ENCODE data around the gene ZCCHC18.

ZCCHC18 gene

DNA sequence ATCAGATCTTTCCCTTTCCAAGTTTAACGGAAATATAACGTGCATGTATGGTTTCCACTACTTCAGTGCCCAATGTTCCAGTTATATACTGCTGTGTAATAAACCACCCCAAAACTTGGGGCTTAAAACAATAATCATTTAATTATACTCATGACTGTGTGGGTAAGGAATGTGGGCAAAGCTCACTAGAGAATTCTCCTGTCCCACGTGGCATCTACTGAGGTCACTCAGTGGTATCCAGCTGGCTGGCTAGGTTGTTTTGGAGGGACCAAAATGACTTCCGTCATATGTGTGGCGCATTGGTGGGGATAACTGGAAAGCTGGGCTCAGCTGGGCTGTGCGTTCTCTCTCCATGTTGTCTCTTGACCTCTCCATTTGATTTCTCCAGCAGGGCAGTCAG lies 18.5 kb downstream of the ZCCHC18 start:
- no peak for DNase-seq (ENCODE audit: low read depth in 2 of 2)

DNA sequence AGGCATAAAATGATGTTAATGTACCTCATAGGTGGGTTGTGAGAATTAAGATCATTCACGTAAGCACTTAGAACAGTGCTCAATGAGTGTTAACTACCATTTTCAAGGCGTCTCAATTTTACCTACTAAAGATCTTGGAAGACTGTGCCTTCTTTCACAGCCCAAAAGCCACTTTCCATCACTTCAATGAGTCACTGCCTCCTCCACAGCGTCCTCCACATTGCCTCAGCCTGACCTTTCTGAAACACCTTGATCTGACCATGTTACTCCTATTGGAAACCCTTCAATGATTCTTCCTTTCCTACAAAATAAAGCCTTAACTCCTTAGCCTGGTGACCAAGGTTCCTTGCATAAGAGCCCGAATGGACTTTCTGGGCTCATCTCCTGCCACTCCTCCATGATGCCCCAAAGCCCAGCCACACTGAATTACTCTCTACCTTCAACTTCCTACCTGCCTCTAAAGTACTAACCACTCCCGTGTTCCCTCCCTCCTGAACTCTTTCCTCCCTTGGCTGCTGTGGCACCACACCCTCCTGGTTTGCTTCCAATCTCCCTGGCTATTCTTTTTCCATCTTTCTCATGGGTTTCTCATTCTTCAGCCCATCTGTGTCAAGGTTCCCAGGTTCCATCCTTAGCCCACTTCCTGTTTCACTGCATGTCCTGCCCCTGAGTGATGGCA lies 22.4 kb downstream of the ZCCHC18 start:
- DNase-seq (ENCODE audit: low read depth in 2 of 2), result no peak

DNA sequence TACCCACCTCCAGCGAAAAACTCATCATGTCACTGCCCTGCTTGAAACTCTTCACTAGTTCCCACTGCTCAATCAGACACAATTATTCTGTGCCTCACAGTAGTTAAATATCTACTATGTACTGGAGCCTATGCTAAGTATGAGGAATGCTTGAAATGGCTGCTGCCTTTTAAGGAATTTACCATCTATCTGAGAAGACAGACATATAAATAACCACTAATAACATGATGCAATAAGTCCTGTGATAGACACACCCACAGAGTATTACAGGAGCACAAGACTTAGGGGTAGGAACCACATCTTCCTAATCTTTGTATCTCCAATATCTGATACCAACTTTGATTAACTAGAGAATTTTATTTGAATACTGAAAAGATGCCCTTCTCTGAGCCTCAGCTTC lies 23.4 kb downstream of the ZCCHC18 start:
- DNase-seq (ENCODE audit: low read depth in 2 of 2), result no peak

DNA sequence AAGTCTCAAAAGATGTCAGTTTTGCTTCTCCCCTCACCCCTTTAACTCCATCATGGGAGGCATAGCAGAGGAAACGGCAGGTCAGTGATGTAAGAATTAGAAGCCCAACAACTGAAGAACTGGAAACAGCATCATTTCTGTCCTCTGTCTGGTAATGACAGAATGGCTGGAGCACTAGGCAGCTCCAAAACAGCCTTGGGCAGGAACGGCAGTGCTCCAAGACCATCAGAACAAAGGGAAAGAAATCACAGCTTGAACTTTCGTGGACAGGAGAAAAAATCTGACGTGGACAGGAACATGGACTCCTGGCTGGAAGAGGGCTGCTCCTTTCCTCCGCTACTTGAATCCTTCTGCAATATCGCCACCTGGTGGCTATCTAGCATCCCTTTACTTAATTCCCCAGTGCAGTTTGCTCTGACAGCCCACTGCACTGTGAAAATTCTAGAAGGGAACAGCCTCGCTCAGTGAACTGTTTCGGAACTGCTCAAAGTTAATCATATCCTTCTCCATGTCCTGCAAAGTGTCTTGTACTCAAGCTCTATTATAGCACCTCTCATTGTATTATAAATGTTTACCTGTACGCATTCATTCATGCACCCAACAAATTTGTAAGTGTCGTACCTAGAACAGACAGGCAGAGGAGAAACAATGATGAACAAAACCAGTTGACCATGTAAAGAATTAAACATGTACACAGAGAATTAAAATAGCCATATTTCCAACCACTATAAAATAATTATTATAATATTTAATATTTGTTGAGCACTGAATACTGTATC lies 24.1 kb downstream of the ZCCHC18 start:
- no peak for DNase-seq (ENCODE audit: low read depth in 2 of 2)

DNA sequence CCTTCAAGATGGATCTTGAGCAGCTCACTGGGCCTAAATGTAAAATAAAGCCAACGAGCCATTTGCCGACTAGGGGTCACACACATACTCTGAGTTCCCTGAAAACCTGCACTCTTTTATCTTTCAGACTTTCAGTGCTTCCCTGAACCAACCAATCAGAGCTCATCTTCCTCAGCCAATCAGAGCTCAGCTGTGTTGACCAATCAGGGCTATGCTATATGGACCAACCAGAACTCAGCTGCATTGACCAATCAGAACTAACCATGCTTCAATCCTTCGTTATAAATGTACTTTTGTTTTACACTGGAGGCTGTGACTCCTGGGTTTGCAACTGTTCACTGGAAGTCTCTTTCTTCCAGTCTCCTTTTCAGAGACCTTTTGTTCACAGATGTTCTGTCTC lies 25.2 kb downstream of the ZCCHC18 start:
- no peak for DNase-seq (ENCODE audit: low read depth in 2 of 2)

DNA sequence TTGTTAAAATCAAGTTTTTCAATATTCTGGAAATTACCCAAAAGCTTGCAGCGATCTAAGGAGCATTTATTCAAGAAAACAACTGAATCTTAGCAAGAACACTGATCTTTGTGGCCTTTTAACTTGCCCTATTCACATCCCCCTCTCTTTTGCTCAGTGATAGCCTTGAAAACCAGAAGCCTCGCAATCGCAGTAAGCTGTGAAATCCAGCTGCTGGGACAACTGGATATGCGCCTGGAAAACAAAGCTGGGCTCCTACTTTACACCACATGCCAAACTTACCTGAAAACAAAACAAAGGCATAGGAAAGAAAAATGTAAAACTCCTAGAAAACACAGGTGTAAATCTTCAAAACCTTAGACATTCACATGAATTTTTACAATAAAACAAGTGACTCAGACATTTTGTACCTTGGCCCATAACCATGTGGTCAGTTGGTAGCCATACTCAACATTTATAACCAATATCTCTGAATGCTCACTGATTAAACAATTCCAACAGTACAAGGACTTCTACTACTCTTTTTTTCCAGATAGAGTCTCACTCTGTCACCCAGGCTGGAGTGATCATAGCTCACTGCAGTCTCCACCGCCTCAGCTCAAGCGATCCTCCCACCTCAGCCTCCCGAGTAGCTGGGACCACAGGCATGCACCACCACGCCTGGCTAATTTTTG lies 28.9 kb downstream of the ZCCHC18 start:
- DNase-seq (ENCODE audit: low read depth in 2 of 2), result no peak

DNA sequence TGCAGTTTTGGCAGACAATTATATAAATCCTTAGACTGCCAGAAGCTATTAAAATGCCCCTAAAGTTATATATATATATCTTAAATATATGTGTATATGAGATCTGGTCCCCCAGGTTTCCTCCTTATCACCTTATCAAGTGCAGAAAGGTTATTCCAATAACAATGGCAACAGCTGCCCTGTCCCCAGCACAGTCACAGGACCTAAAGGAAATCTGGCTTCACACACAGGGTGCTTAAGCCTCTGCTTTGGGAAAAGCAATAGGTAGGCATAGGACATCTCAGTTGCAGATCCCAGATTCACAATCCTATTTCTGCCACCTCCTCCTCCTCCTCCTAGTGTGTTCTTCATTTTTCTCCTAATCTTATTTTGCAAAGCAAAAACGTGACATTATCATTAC lies 38.7 kb downstream of the ZCCHC18 start:
- no peak for DNase-seq (ENCODE audit: low read depth in 2 of 2)

DNA sequence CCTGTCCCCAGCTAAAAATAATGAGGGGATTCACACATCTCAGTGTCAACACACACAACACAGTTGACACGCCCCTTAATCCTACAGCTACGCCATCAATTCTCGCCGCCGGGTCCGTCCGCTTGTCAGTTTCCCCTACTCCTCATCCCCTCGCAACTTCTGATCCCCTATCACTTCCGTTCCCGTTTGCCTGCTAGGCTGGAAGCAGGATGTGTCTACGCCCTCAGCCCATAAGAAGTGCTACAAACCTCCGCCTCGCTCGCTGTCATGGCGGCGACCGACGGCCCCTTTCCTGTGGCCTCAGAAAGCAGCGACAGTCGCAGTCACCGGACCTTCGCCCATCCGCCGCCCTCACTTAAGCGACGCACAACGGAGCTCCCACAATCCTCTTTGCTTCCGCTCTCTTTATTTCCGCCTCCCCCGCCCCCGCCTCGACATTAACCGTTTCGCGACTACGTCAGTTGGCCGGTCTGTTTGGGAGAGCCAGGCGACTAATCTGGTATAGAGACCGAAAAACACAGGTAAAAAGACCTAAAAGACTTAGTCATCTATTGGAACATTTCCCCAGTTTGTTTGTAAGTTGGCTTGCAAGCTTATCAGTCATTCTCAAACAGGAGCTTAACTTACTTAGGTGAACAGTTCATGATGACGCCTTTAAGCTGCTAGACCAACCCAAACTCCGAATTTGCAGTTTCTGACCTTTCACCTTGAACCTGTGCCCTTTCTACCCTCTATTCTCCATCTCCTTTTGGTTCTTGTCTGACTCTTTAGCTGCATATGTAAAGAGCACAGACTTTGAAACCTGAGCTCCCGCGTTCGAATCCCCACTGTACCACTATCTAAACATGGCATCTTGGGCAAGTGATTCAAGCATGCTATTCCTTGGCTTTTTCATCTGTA lies 44.6 kb downstream of the ZCCHC18 start, which contains the start of gene SLC25A53:
Gene SLC25A53, minus strand, starts transcription at position 380 of the 900 bp plus-strand sequence. CDS start 51,752 bp downstream, outside the sequence.
- DNase-seq (ENCODE audit: low read depth in 2 of 2), result peak; percentile 43 to 46
